NCI-H1092 (cell line): Measurements from ENCODE around the gene TMPRSS4.

Experiments used
- DNase-seq: peaks from one replicate; lab custom pipeline; 2025; lab: John Stamatoyannopoulos, UW

Gene TMPRSS4

GRCh38 chr11:118079491-118079890 lies 2.6 kb downstream of the TMPRSS4 start:
- no peak for DNase-seq

- no peak for DNase-seq
Observed at GRCh38 chr11:118080296-118080695, 3.4 kb downstream of the TMPRSS4 start.

DNA sequence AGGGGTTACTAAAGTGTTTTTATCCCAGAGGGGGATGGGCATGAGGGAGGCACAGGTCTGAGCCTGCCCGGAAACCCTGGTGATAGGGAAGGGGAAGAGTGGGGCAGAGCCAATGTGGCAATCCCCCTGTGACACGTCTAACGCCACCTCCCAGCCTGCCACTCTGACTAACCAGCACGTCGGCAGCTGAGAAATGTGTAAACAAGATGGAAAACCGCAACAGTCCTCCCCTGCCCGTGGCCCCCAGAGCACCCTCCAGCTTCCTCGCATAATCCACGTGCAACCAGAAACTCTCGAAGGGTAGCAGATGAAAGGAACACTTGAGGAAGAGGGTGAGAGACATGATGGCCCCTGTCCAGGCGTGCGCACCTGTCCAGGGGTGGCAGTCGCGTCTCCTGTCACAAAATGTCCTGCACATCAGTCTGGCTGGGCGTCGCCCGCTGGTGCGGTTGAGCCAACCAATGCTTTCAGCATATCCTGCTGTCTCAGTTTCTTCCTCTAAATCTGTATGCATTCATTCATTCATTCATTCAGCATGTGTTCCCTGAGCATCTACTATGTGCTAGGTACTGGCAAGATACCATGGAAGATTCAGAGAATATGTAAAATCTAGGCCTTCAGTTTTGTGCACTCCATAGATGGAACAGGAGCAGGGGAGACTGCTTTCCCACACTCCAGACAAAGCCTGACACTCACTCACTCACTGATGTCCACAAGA lies 4.5 kb downstream of the TMPRSS4 start:
- DNase-seq, result no peak

GRCh38 chr11:118082880-118083552 lies 6.1 kb downstream of the TMPRSS4 start:
- DNase-seq, result no peak

- DNase-seq, result no peak
Observed at GRCh38 chr11:118084247-118084646, 7.4 kb downstream of the TMPRSS4 start.

DNA sequence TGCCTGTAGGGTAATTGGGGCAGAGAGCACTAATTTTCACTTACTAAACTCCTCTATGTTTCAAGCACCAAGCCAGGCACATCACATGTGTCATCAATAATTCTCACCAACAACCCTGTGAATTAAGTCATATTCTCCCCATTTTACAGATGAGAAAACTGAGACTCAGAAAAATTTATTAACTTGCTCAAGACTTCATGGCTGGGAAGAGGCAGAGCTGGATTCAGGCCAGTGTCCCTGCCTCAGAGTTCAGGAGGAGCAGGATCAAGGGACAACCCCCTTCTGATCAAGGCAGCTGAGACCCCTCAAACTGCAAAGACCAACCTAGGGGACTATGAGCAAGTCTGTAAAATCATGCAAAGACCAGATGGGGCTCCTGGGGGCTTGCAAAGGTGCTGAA lies 7.8 kb downstream of the TMPRSS4 start:
- DNase-seq, result no peak

GRCh38 chr11:118086913-118087768 lies 10.3 kb downstream of the TMPRSS4 start, which contains the start of gene SMIM35:
SMIM35 (minus strand) TSS chr11:118086963; CDS start chr11:118086757, 206 bp downstream.
- DNase-seq, result no peak

GRCh38 chr11:118087931-118088330 lies 11.1 kb downstream of the TMPRSS4 start:
- DNase-seq, result no peak

DNA sequence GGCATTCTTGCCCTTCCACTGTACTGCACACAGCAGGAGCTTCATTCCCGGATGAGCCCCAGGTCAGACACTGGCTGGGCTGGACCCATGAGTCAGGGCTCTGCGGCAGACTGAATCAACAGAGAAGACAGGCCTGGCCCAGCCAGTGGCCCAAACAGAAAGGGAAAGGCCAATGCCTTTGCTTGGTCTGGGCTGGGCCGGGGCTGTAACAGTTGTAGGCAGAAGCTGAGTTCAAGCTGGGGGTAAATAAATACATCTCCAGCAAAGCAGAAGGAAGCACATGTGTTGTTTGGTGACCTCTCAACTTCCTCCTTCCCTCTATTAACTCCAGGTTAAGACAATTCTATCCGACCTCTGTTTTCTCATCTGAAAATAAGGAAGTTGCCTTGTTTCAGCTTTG lies 11.7 kb downstream of the TMPRSS4 start:
- DNase-seq, result no peak

GRCh38 chr11:118090545-118091162 lies 13.8 kb downstream of the TMPRSS4 start:
- DNase-seq, result no peak

DNA sequence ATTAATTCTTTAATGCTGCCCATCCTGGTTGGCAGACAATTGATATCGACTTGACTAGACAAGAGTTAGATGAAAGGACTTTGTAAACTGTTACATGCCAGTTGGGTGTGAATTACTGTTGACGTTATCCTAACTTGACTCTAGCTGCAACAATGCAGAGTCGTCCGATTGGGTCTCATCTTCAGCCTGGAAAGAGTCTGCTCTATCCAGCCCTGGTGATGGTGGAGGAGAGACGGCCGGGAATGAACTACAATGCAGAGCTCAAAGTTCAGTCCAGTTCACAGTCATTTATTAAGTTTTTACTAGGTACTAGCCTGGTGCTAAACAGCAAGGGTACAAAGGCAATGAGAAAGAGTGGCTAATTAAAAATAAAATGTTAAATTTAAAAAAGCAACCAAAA lies 14.8 kb downstream of the TMPRSS4 start:
- no peak for DNase-seq

DNA sequence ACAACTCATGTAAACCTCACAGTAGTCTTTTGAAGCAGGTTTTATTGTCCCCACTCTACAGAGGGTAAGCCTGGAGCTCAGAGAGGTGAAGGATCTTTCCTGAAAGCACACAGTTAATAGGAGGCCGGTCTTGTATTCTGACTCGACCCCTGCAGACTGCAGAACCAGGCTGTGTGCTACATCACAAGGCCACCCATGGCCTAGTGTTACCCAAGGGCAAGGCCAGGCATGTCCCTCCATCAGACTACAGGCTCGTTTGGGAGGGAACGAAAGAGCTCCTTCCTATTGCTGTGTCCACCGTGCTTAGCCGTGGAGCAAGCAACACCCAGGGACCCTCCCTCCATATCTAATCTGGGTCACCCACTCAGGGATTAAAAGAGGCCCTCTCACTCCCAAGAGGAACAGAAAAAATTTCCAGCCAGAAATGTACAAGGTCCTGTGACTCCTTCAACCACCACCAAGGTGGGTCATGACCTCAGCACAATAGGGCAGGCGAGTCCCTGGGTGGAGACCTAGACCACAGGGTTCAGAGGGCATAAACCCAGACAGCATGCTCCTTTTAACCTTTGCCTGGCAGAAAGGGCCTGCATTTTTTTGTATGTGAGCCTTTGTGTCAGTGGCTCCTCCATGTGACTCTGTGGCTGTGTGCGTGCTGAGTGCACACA lies 16.2 kb downstream of the TMPRSS4 start:
- DNase-seq, result no peak

DNA sequence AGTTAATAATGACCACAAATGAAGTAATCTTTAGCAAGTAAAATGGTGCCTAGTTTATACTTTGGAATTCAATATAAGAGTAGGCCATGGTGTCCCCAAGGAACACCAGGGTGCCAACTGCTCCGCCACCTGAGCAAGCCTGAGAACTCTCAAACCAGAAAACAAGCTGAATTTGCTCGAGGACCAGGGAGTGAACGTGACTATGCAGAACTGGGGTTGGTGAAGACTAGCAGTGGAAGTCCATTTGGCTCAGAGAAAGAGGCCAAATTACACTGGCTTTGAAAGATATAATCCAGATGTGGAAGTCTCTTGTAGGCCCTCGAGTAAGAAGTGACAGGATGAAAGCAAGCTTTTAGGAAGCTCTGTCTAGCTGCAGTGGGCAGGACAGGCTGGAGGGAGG lies 18.6 kb downstream of the TMPRSS4 start:
- no peak for DNase-seq

- no peak for DNase-seq
Observed at GRCh38 chr11:118095967-118096367, 19.1 kb downstream of the TMPRSS4 start.

DNA sequence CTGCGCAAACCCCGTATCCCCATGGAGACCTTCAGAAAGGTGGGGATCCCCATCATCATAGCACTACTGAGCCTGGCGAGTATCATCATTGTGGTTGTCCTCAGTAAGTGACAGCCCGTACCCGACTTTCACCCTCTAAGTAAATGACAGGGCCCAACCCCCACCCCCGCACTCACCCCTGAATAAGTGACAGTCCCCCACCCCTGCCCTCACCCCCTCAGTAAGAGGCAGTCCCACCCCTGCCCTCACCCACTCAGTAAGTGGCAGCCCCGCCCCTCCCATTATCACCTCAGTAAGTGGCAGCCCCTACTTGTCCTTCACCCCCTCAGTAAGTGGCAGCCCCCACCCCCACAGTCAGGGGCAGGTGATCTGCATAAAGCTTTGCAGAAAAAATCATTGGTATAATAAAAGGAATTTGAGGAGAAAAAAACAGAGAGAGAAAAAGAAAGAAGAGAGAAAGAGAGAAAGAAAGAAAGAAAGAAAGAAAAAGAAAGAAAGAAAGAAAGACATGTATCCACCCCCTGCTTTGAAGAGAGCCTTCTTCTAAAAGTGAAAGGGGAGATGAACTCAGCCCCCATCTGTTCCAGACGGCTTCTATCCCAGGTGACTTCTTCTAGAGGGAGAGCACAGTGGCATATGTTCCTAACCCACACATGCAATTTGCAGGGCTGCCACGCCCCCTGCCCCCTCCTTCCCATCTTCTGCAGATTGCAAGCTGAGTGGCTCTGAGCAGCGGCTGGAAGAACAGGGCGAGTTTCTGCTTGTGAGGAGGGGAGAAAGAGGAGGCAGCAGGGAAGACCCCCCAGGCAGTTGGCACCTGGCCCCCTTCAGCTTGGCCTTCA lies 22.3 kb downstream of the TMPRSS4 start:
- no peak for DNase-seq

DNA sequence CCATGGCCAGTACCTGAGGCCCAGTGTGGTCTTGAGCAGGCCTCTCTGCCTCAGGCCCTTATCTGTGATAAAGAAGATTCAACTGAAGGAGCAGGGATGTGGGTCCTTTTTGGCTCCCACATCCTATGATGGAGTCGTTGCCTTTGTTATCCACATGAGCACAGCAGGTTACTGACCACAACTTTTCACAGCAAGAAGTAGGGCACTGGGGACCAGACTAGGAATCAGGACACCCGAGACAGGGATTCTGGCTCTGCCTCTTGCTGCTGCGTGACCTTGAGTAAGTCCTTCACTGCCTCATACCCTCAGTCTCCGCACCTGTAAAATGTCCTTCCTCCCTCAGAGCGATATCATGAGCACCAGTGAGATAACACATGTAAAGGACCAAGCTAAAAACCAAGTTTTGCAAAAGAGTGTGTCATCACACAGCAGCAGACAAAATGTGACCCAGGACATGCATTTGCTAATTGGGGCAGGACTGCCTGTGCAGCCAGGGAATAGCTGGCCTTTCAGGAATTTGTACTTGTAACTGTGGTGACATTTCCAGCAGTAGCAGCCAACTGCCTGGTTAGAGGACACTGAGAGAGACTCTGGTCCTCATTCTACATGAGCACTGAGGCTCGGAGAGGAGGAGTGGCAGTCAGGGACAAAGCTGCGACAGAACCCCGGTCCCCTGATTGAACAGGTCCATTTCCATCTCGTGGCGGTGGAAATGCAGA lies 23.1 kb downstream of the TMPRSS4 start:
- no peak for DNase-seq

GRCh38 chr11:118100691-118101232 lies 23.9 kb downstream of the TMPRSS4 start:
- no peak for DNase-seq

DNA sequence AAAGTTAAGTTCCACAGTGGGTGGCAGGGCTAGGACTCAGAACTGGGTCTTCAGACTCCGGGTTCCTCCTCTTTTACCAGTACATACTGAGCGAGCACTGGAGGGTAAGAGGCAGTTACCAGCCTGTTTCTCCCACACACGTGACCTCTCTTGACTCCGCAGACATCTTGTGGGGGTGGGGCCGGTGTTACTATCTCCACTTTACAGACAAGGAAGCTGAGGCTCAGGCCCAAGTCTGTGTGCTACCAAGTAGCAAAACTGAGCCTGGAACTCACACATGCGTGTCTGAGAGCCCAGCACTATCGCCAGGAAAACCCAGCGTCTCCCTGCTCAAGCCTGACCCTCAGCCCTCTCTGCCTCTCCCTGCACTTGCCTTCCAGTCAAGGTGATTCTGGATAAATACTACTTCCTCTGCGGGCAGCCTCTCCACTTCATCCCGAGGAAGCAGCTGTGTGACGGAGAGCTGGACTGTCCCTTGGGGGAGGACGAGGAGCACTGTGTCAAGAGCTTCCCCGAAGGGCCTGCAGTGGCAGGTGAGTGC lies 25.9 kb downstream of the TMPRSS4 start:
- DNase-seq, result no peak

DNA sequence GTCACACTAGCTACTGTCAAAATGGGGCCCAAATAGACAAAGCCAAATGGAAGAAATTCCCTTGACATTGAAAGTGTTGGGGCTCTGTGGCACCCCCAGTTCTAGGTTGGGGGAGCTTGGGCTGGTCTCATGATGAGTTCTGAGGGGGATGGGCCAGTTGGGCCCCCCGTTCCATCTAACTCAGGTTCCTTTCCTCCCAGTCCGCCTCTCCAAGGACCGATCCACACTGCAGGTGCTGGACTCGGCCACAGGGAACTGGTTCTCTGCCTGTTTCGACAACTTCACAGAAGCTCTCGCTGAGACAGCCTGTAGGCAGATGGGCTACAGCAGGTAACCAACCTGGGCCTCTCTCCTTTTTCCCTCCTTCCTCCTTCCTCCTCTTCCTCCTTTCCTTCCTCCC lies 27.6 kb downstream of the TMPRSS4 start:
- no peak for DNase-seq
